ENCODE data around the gene SLC7A6.

Gene SLC7A6

DNA sequence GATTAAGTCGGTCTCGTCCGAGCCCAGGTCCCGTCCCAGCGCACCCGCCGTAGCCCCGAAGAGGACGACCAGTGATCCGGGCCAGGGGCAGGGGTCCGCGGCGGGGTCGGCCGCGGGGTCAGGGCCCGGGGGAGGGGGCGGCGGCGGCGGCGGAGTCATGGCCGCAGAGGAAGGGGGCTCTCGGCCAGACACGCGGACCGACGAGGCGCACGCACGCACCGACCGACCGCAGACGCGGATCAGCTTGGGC, 28.5 kb upstream of the SLC7A6 start, which contains the start of gene ESRP2:
Gene ESRP2, minus strand, starts transcription at position 241 of the 250 bp plus-strand sequence. Its CDS starts 82 bp downstream, at position 159.
- TF ChIP-seq, protein P1, sequence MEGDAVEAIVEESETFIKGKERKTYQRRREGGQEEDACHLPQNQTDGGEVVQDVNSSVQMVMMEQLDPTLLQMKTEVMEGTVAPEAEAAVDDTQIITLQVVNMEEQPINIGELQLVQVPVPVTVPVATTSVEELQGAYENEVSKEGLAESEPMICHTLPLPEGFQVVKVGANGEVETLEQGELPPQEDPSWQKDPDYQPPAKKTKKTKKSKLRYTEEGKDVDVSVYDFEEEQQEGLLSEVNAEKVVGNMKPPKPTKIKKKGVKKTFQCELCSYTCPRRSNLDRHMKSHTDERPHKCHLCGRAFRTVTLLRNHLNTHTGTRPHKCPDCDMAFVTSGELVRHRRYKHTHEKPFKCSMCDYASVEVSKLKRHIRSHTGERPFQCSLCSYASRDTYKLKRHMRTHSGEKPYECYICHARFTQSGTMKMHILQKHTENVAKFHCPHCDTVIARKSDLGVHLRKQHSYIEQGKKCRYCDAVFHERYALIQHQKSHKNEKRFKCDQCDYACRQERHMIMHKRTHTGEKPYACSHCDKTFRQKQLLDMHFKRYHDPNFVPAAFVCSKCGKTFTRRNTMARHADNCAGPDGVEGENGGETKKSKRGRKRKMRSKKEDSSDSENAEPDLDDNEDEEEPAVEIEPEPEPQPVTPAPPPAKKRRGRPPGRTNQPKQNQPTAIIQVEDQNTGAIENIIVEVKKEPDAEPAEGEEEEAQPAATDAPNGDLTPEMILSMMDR (IDR thresholded peaks at IDR 0.05; ENCODE audit: low read depth, low read length) = no peak
- H3K4me3 ChIP-seq (ENCODE audit: low read depth, low read length) = peak within 1 kb of the TSS; percentile 60

DNA sequence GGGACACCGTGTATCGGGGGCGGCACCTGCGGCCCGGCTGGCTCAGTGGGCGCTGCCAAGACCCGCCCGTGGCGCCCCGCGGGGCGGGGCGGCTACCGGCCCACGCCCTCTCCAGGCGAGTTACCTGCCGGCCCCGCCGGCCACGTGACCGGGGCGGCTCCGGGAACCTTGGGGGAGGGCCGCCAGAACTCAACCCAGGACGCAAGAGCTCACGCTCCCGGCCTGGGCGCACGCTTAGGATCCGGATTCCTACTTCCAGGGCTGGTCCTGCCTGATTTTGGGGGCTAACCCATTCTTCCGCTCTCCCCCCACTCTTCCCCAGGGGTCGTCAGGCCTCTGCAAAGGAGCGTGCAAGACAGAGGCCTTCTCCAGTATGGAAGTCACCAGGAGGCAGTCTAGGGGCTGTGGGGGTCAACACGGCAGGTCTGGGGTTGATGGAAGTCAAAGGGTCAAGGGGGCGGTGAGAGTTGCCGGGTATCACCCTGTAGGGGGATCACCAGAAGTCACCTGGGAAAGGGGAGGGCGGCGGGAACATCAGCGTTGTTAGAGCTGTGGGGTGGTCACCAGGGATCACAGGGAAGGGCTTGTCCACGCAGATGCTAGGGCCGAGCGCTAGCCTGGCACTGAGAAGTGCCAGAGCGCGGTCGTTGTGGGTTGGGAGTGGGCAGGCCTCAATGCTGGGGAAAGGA, 28.0 kb upstream of the SLC7A6 start:
- TF ChIP-seq, protein P1 (IDR thresholded peaks at IDR 0.05; ENCODE audit: low read depth, low read length) = no peak
- no peak overlapping the region for H3K4me3 ChIP-seq (ENCODE audit: low read depth, low read length)

DNA sequence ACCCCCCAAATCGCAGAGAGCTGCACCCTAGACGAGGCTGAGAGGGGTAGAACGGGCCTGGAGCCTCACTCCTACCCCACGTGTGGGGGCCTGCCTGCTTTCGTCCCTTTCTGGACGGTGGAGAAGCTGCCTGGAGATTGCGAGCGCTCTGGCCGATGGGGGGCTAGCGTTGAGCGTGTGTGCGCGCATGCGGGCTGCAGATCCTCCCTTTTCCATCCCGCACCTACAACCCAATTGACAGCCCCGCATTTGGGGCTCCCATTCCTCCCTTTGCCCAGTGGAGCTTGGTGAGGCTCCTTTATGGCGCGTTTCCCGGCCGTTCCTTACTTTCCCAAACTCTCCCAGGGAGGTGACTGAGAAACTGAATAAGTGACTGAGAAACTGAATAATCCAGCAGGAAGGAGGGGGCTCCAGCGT, 27.5 kb upstream of the SLC7A6 start:
- H3K4me3 ChIP-seq (ENCODE audit: low read depth, low read length) = peak overlapping the region; percentile 60
- TF ChIP-seq, protein P1 (IDR thresholded peaks at IDR 0.05; ENCODE audit: low read depth, low read length) = no peak

DNA sequence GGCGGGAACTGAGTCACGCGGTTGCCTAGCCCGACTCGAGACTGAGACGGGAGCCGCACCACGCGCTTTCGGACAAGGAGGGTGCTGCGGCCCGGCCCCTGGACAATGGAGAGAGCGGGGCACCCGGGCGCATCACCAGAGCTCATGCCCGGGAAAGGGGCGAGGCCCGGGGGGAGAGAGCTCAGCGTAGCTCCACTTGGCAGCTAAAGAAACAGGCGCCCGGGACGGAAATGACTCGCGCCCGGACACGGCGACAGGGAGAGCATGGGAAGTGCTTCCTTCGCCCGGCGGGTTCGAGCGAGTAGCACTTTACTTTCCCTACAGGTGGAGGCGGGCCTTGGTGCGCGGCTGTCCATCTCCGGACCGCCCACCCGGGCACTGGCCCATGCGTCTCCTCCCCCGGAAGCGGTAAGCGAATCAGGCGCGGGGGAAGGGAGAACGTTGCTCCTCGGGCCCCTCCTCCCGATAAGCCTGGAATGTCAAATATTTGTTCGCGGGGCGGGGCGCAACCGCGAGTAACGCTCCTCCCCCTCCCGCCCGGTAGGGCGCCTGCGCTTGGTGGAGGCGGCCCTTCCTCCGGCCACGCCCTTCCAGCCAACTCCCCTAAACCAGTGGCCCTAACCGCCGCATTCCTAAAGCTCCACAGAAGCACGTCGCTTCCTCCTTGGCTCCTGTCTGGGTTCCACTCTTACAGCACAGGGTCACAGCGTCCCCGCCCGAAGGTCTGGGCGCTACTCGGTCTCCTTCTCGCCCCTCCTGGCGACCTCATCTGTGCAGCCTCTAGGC, 26.9 kb upstream of the SLC7A6 start:
- peak overlapping the region; percentile 60 for H3K4me3 ChIP-seq (ENCODE audit: low read depth, low read length)
- TF ChIP-seq, protein P1 (IDR thresholded peaks at IDR 0.05; ENCODE audit: low read depth, low read length) = no peak

DNA sequence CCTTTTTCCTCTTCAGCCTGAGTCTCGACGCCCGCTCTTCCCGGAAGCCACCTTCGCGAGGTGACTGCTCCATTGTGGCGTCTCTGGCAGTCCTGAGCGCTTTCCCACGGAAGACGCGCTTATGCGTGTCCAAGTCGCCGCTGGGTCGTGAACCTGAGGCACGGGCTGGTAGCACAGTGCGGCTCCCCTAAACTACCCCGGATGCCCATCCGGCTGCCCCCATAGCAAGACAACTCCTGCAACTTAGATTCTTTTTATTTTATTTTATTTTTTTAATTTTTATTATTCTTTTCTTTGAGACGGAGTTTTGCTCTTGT, 26.3 kb upstream of the SLC7A6 start:
- peak overlapping the region; percentile 60 for H3K4me3 ChIP-seq (ENCODE audit: low read depth, low read length)

DNA sequence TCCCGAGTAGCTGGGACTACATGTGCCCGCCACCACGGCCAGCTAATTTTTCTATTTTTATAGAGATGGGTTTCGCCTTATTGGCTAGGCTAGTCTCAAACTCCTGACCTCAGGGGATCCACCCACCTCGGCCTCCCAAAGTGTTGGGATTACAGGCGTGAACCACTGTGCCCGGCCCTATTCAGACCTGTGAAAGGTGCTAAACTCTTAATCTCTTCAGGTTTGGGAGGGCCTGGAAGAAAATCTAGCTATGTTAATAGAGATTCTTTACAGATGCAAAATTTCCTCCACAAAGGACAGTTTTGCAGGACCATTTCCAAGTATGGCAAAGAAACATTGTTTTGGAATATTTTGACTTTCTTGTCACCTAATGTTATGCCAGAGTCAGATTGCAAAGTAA, 22.2 kb upstream of the SLC7A6 start:
- TF ChIP-seq, protein P1 (IDR thresholded peaks at IDR 0.05; ENCODE audit: low read depth, low read length) = no peak
- no peak overlapping the region for H3K4me3 ChIP-seq (ENCODE audit: low read depth, low read length)

More for the DNA sequence above, 26.3 kb upstream of the SLC7A6 start:
- TF ChIP-seq, protein P1 (IDR thresholded peaks at IDR 0.05; ENCODE audit: low read depth, low read length) = no peak
